WI38 (cell line): ENCODE measurements around the gene MBD5.

Experiments
- H3K4me3 ChIP-seq: 2 replicates; pipeline ENCODE4 v1.5.1; 2011; ENCODE audit warnings: low read depth, mild to moderate bottlenecking, control low read depth, low read length
- CTCF ChIP-seq: IDR thresholded peaks from 2 replicates; pipeline ENCODE4 v1.5.1; 2012; ENCODE audit warnings: low read depth, mild to moderate bottlenecking, control low read depth, low read length

Gene MBD5

GRCh38 chr2:148237911-148238310 lies 217.0 kb downstream of the MBD5 start:
- no peak for TF ChIP-seq CTCF
- H3K4me3 ChIP-seq: no peak overlapping the region

GRCh38 chr2:148238561-148238960 lies 217.7 kb downstream of the MBD5 start:
- no peak for TF ChIP-seq CTCF
- H3K4me3 ChIP-seq: no peak overlapping the region

GRCh38 chr2:148240838-148241237 lies 219.9 kb downstream of the MBD5 start:
- no peak for TF ChIP-seq CTCF
- no peak overlapping the region for H3K4me3 ChIP-seq

- TF ChIP-seq CTCF: no peak
Observed at GRCh38 chr2:148244593-148245292, 223.9 kb downstream of the MBD5 start.

GRCh38 chr2:148251993-148252392 lies 231.1 kb downstream of the MBD5 start:
- TF ChIP-seq CTCF: no peak
- H3K4me3 ChIP-seq: no peak overlapping the region

More at GRCh38 chr2:148244593-148245292, 223.9 kb downstream of the MBD5 start:
- H3K4me3 ChIP-seq: no peak overlapping the region

- TF ChIP-seq CTCF: no peak
- no peak overlapping the region for H3K4me3 ChIP-seq
Observed at GRCh38 chr2:148252646-148253045, 231.8 kb downstream of the MBD5 start.

- no peak for TF ChIP-seq CTCF
- no peak overlapping the region for H3K4me3 ChIP-seq
Observed at GRCh38 chr2:148253685-148254084, 232.8 kb downstream of the MBD5 start.
